ENCODE results near the gene SSRP1. TPM values are rescaled to one million over a fixed set of nuclear protein-coding genes. Genes with fewer than 3 reads are reported as not detected.

SSRP1 gene
- total and polyA plus RNA-seq, 2 of the 4 experiments (the other 2 are of a cell fraction): 106 to 146 TPM

GRCh38 chr11:57313071-57313787, 22.5 kb downstream of the SSRP1 start:
- H2BK120ac ChIP-seq (ENCODE audit: low read depth, low read length): no peak overlapping the region
- 0 out of 2 replicates have a peak overlapping the region, but pooled peaks have one; percentile 28 for H2AK5ac ChIP-seq (ENCODE audit: low read depth, low read length)
- BruUV-seq (replicated peaks): no TSS peak
- H3K4me3 ChIP-seq (ENCODE audit: insufficient read depth, low read depth, low read length): no peak overlapping the region
- no peaks in the 10 kb centered on the region for H3K27me3 ChIP-seq (ENCODE audit: control insufficient read depth, insufficient read depth, low read length)
- H3K18ac ChIP-seq (ENCODE audit: low read depth, low read length): no peak overlapping the region
- in situ Hi-C loops (cut with MboI; ENCODE audit: low sequenced_read_pairs): no loop called here
- WGBS, 2 experiments (ENCODE audit: extremely low coverage in 2 of 2, insufficient read length in 1 of 2): 87% methylated on average over 4 of the region's 26 CpGs; no CpG with 5 or more reads in 1 of the 2 experiments
- no peak overlapping the region for H4K5ac ChIP-seq (ENCODE audit: low read depth, low read length)
- no peak overlapping the region for H3K4me2 ChIP-seq (ENCODE audit: low read depth, low read length)
- H4K20me1 ChIP-seq (ENCODE audit: insufficient read depth, low read length): peaks cover 63% of the 10 kb centered on the region
- no peak overlapping the region for H2BK20ac ChIP-seq (ENCODE audit: low read depth, low read length)
- H3K9me1 ChIP-seq (ENCODE audit: insufficient read depth, low read length): peaks cover 59% of the 10 kb centered on the region
- H3K79me1 ChIP-seq (ENCODE audit: low read depth in 1 of 2, low read length in 2 of 2): peaks cover 33 to 81% of the 10 kb centered on the region in 2 experiments
- H2BK5ac ChIP-seq (ENCODE audit: low read depth, low read length, poor library complexity, severe bottlenecking): peak overlapping the region; percentile 85
- no peak overlapping the region for H3K56ac ChIP-seq (ENCODE audit: extremely low read depth, insufficient read depth, low read length)
- H4K8ac ChIP-seq (ENCODE audit: low read depth in 2 of 2, low read length in 2 of 2): no peak overlapping the region
- ATAC-seq (ENCODE audit: low read depth) (no peak), DNase-seq (no peak)
- intact Hi-C loops (cut with micrococcal nuclease): no loop called here
- H3K14ac ChIP-seq (replicated peaks; ENCODE audit: low read depth, low read length): no peak overlapping the region
- TF ChIP-seq FOS (IDR thresholded peaks at IDR 0.05; ENCODE audit: low read depth, low read length) (no peak), NFE2L2 (IDR thresholded peaks at IDR 0.05; ENCODE audit: low read depth, low read length) (no peak), SMC3 (IDR thresholded peaks at IDR 0.05; ENCODE audit: low read depth, low read length) (no peak), POLR2A (IDR thresholded peaks at IDR 0.05; ENCODE audit: low read depth, low read length) (no peak), CHD1 (IDR thresholded peaks at IDR 0.05; ENCODE audit: low read depth, low read length) (no peak), MAZ (IDR thresholded peaks at IDR 0.05; ENCODE audit: borderline replicate concordance, low read depth, low read length) (no peak), MAFK (IDR thresholded peaks at IDR 0.05; ENCODE audit: low read depth, low read length) (no peak)
- CTCF ChIA-PET: no interaction called here
- H3K9ac ChIP-seq (ENCODE audit: low read depth, low read length): no peak overlapping the region
- dilution Hi-C loops (cut with HindIII; ENCODE audit: low sequenced_read_pairs, unreplicated experiment): no loop called here
- no peak overlapping the region for H4K91ac ChIP-seq (ENCODE audit: insufficient read depth, low read depth, low read length)
- no peak overlapping the region for H2BK15ac ChIP-seq (ENCODE audit: low read depth, low read length)
- H3K4ac ChIP-seq (ENCODE audit: low read depth, low read length): no peak overlapping the region
- no peak overlapping the region for H2AK9ac ChIP-seq (replicated peaks; ENCODE audit: low read depth, low read length, poor library complexity)
- peaks cover 80% of the 10 kb centered on the region for H3K36me3 ChIP-seq (ENCODE audit: control insufficient read depth, insufficient read depth, low read length)
- POLR2A ChIA-PET (ENCODE audit: unreplicated experiment): interaction anchor here (2.5 kb wide), 1 partner anchor 9 kb away, joined by 16 read pairs; no protein-coding TSS in a partner anchor
- H3K23ac ChIP-seq (ENCODE audit: low read depth, low read length): no peak overlapping the region
- no peak overlapping the region for H2AFZ ChIP-seq (replicated peaks; ENCODE audit: low read length, poor library complexity)
- H3K27ac ChIP-seq (ENCODE audit: insufficient read depth, low read length): no peak overlapping the region
- no peaks in the 10 kb centered on the region for H3K9me3 ChIP-seq (ENCODE audit: control insufficient read depth, insufficient read depth, low read length)
- peaks cover 53% of the 10 kb centered on the region for H3K4me1 ChIP-seq (ENCODE audit: control insufficient read depth, insufficient read depth, low read length)
